Skin of body (tissue), 2 donors: ENCODE measurements around the gene TFAP2B. TPM values are rescaled to one million over a fixed set of nuclear protein-coding genes. Genes with fewer than 3 reads are reported as not detected.

ENCODE experiments used
- DNase-seq: peaks from one replicate; lab custom pipeline; 2025; lab: John Stamatoyannopoulos, UW
- total RNA-seq: library from RNA; depleted of rRNA; stranded (reverse); fragments of >200 nt; gene quantifications from one replicate; pipeline ENCODE4 v1.2.3, GENCODE V29; 2014

Gene TFAP2B
- total RNA-seq, 1 donor from 2014 or later: 2.8 TPM

- no peak for DNase-seq
Measured at GRCh38 chr6:50824552-50824951, 5.9 kb downstream of the TFAP2B start.

- DNase-seq: no peak
Measured at GRCh38 chr6:50825375-50826036, 6.8 kb downstream of the TFAP2B start.

GRCh38 chr6:50826037-50826761 lies 7.5 kb downstream of the TFAP2B start:
- no peak for DNase-seq

GRCh38 chr6:50826803-50827202 lies 8.1 kb downstream of the TFAP2B start:
- no peak for DNase-seq

GRCh38 chr6:50829049-50829448 lies 10.4 kb downstream of the TFAP2B start:
- DNase-seq: no peak

GRCh38 chr6:50829898-50830444 lies 11.3 kb downstream of the TFAP2B start:
- DNase-seq: no peak

- no peak for DNase-seq
Measured at GRCh38 chr6:50831186-50831585, 12.5 kb downstream of the TFAP2B start.

- DNase-seq: no peak
Measured at GRCh38 chr6:50832912-50833311, 14.2 kb downstream of the TFAP2B start.

GRCh38 chr6:50834929-50835410 lies 16.3 kb downstream of the TFAP2B start:
- DNase-seq: no peak

GRCh38 chr6:50836231-50836630 lies 17.6 kb downstream of the TFAP2B start:
- DNase-seq: no peak

- DNase-seq: no peak
Measured at GRCh38 chr6:50837589-50838445, 19.1 kb downstream of the TFAP2B start.

GRCh38 chr6:50840112-50840810 lies 21.6 kb downstream of the TFAP2B start:
- DNase-seq: no peak

GRCh38 chr6:50840811-50841192 lies 22.1 kb downstream of the TFAP2B start:
- DNase-seq: no peak

GRCh38 chr6:50842446-50842845 lies 23.8 kb downstream of the TFAP2B start:
- DNase-seq: no peak

GRCh38 chr6:50842861-50843384 lies 24.3 kb downstream of the TFAP2B start:
- no peak for DNase-seq

- no peak for DNase-seq
Measured at GRCh38 chr6:50843842-50844241, 25.2 kb downstream of the TFAP2B start.

GRCh38 chr6:50845499-50846143 lies 26.9 kb downstream of the TFAP2B start:
- DNase-seq: no peak

GRCh38 chr6:50846144-50846851 lies 27.6 kb downstream of the TFAP2B start:
- DNase-seq: no peak

GRCh38 chr6:50846852-50847155 lies 28.1 kb downstream of the TFAP2B start:
- DNase-seq: no peak
